DOHH2 (cell line): ENCODE results near the gene HDAC4.

ENCODE experiments used
- H3F3A ChIP-seq: fragments of 200-600 bp; sonication (generic), shearing (Covaris generic); 2 replicates; pipeline ENCODE4 v1.6.0; 2016; ENCODE audit warnings: antibody characterized with exemption, mild to moderate bottlenecking; ENCODE audit not compliant: control insufficient read depth, insufficient read depth
- H3K27ac ChIP-seq: fragments of 200-600 bp; sonication (generic); 2 replicates; pipeline ENCODE4 v1.5.1; 2014; ENCODE audit warnings: low read depth, mild to moderate bottlenecking, low read length, moderate library complexity
- H3K27me3 ChIP-seq: fragments of 200-600 bp; sonication (generic); 2 replicates; pipeline ENCODE4 v1.6.1; 2014; ENCODE audit warnings: mild to moderate bottlenecking, low read length, mixed read lengths; ENCODE audit not compliant: control insufficient read depth
- H3K36me3 ChIP-seq: fragments of 200-600 bp; sonication (generic); 2 replicates; pipeline ENCODE4 v1.6.1; 2014; ENCODE audit warnings: mild to moderate bottlenecking, low read length, moderate library complexity, mixed read lengths; ENCODE audit not compliant: control insufficient read depth
- H3K4me1 ChIP-seq: fragments of 200-600 bp; sonication (generic); 2 replicates; pipeline ENCODE4 v1.6.1; 2014; ENCODE audit warnings: mild to moderate bottlenecking, low read length, mixed read lengths; ENCODE audit not compliant: control insufficient read depth
- H3K4me2 ChIP-seq: fragments of 200-600 bp; sonication (generic); 2 replicates; pipeline ENCODE4 v1.6.0; 2014; ENCODE audit warnings: mild to moderate bottlenecking, low read length, moderate library complexity
- H3K4me3 ChIP-seq: fragments of 200-600 bp; sonication (generic); 2 replicates; pipeline ENCODE4 v1.5.1; 2014; ENCODE audit warnings: mild to moderate bottlenecking, low read length, mixed read lengths
- H3K79me2 ChIP-seq: fragments of 200-600 bp; sonication (generic); 2 replicates; pipeline ENCODE4 v1.6.1; 2014; ENCODE audit warnings: mild to moderate bottlenecking, low read length, mixed read lengths; ENCODE audit not compliant: control insufficient read depth
- H3K9me2 ChIP-seq: fragments of 200-600 bp; sonication (generic); replicated peaks from 2 replicates; pipeline ENCODE4 v1.6.1; 2014; ENCODE audit warnings: mild to moderate bottlenecking, low read length, mixed read lengths; ENCODE audit not compliant: control insufficient read depth
- H3K9me3 ChIP-seq: fragments of 200-600 bp; sonication (generic); 2 replicates; pipeline ENCODE4 v1.6.1; 2014; ENCODE audit warnings: antibody characterized with exemption, low read length, mixed read lengths; ENCODE audit not compliant: control insufficient read depth, insufficient read depth
- H4K20me1 ChIP-seq: fragments of 200-600 bp; sonication (generic); 2 replicates; pipeline ENCODE4 v1.6.0; 2014; ENCODE audit warnings: low read depth, mild to moderate bottlenecking, antibody characterized with exemption, low read length, moderate library complexity; ENCODE audit not compliant: control insufficient read depth, insufficient read depth
- EZH2phosphoT487 ChIP-seq: fragments of 200-600 bp; sonication (generic); IDR thresholded peaks from 2 replicates; pipeline ENCODE4 v1.6.1; 2017; ENCODE audit warnings: borderline replicate concordance, mild to moderate bottlenecking, antibody characterized with exemption, low read length, moderate library complexity, mixed read lengths
- TF ChIP-seq, protein P1 (sequence below): fragments of 200-600 bp; sonication (generic); IDR thresholded peaks from one replicate; pipeline ENCODE4 v1.5.1; 2014; ENCODE audit warnings: antibody characterized with exemption, mild to moderate bottlenecking, low read depth, low read length; ENCODE audit not compliant: poor library complexity, severe bottlenecking

The HDAC4 gene

DNA sequence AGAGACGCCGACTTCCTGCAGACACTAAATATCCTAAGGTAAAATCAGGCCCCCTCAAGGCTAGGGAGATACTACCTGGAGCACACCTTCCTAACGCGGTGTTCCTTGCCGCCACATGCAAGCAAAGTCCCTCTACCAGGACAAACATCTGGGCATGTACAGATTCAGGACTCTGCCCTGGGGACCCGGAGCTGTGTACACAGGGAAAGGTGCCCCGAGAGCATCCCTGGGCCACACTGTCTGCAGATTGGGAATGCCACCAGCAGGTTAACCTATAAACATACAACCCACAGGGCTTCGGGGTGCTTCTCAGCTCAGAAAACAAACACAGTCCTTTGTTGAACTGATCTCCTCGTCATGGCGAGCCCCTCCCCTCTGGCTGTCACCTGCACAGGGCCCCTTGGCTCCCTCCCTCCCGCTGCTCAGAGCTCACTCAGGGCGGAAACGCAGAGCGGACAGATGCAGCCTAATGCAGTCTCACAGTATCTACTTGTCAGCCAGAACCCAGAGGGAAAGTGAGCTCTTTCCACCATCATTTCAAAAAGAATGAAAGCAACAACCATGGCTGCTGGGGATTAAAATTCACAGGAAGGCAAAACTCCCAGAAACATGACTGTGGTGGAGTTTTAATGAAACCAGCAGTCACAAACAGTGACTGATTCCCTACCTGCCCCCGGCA lies 218.8 kb downstream of the HDAC4 start:
- H3K36me3 ChIP-seq: no peaks in the 10 kb centered on the region

GRCh38 chr2:239181074-239181902 lies 219.5 kb downstream of the HDAC4 start:
- Histone ChIP-seq H3K4me2 (no peak overlapping the region), H3K27ac (no peak overlapping the region), H3K4me3 (no peak overlapping the region), H3K9me3 (no peaks in the 10 kb centered on the region), H4K20me1 (no peaks in the 10 kb centered on the region), H3K4me1 (no peaks in the 10 kb centered on the region), H3F3A (no peaks in the 10 kb centered on the region), H3K9me2 (no peaks in the 10 kb centered on the region), H3K36me3 (no peaks in the 10 kb centered on the region), H3K79me2 (no peaks in the 10 kb centered on the region), H3K27me3 (no peaks in the 10 kb centered on the region)
- no peak for TF ChIP-seq EZH2phosphoT487
- TF ChIP-seq, protein P1, sequence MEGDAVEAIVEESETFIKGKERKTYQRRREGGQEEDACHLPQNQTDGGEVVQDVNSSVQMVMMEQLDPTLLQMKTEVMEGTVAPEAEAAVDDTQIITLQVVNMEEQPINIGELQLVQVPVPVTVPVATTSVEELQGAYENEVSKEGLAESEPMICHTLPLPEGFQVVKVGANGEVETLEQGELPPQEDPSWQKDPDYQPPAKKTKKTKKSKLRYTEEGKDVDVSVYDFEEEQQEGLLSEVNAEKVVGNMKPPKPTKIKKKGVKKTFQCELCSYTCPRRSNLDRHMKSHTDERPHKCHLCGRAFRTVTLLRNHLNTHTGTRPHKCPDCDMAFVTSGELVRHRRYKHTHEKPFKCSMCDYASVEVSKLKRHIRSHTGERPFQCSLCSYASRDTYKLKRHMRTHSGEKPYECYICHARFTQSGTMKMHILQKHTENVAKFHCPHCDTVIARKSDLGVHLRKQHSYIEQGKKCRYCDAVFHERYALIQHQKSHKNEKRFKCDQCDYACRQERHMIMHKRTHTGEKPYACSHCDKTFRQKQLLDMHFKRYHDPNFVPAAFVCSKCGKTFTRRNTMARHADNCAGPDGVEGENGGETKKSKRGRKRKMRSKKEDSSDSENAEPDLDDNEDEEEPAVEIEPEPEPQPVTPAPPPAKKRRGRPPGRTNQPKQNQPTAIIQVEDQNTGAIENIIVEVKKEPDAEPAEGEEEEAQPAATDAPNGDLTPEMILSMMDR: no peak

More for the DNA sequence above, 218.8 kb downstream of the HDAC4 start:
- Histone ChIP-seq H3K4me3 (no peak overlapping the region), H3K27ac (no peak overlapping the region), H4K20me1 (no peaks in the 10 kb centered on the region), H3K79me2 (no peaks in the 10 kb centered on the region), H3K9me2 (no peaks in the 10 kb centered on the region), H3K4me2 (no peak overlapping the region), H3K9me3 (no peaks in the 10 kb centered on the region), H3K4me1 (no peaks in the 10 kb centered on the region), H3F3A (no peaks in the 10 kb centered on the region), H3K27me3 (no peaks in the 10 kb centered on the region)
- TF ChIP-seq EZH2phosphoT487: no peak
- TF ChIP-seq, protein P1: no peak

DNA sequence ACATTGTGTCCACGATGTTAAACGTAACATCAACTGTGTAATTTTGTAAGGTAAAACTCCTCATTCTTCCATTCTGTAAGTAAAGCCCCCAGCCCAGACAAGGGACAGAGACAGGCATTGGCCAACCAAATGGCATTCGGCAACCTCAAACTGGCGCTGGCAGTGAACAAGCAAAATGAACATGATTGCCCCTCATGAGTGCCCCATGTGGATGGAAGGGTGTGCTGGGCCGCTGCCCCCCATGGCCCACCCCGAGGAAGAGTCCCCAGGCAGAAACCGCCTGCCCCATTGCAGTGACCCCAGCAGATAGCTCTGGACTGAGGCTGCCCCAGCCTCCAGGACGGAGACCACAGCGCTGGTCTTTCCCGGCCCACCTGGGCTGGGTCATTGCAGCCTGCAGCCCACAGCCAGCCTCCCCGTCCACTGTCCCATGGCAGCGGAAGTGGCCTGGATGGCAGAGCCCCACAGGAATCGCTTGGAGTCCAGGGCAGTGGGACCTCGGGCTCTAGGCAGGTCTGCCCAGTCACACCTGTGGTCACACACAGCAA lies 220.2 kb downstream of the HDAC4 start:
- Histone ChIP-seq H4K20me1 (no peaks in the 10 kb centered on the region), H3K27me3 (no peaks in the 10 kb centered on the region), H3K4me1 (no peaks in the 10 kb centered on the region), H3F3A (no peaks in the 10 kb centered on the region), H3K27ac (no peak overlapping the region), H3K9me2 (no peaks in the 10 kb centered on the region), H3K9me3 (no peaks in the 10 kb centered on the region), H3K36me3 (no peaks in the 10 kb centered on the region), H3K79me2 (no peaks in the 10 kb centered on the region), H3K4me2 (no peak overlapping the region), H3K4me3 (no peak overlapping the region)
- TF ChIP-seq, protein P1: no peak
- no peak for TF ChIP-seq EZH2phosphoT487
